Right renal cortex interstitium (tissue), 3 donors: ENCODE measurements around the gene AP3B1. TPM values are rescaled to one million over a fixed set of nuclear protein-coding genes. Genes with fewer than 3 reads are reported as not detected.
"Not testable (repeated sequence)": the region's sequence is repeated elsewhere in the genome, so short reads cannot be mapped to it uniquely, and the experiment has no call there.

ENCODE experiments used
- DNase-seq, 3 donors: peaks; one replicate each; pipeline ENCODE4 v3.0.0-alpha.2; 2013; ENCODE audit warnings: low read depth in 3 of 3, low spot score in 2 of 3
- polyA plus RNA-seq, 3 donors: library from polyadenylated mRNA; unstranded; fragments of 120-200 nt; gene quantifications; one replicate each; pipeline ENCODE4 v1.2.1, GENCODE V29; 2013; ENCODE audit not compliant: insufficient read length in 3 of 3

AP3B1 gene
- polyA plus RNA-seq, 3 donors = 77.2 to 84.1 (median 83.4) TPM

DNA sequence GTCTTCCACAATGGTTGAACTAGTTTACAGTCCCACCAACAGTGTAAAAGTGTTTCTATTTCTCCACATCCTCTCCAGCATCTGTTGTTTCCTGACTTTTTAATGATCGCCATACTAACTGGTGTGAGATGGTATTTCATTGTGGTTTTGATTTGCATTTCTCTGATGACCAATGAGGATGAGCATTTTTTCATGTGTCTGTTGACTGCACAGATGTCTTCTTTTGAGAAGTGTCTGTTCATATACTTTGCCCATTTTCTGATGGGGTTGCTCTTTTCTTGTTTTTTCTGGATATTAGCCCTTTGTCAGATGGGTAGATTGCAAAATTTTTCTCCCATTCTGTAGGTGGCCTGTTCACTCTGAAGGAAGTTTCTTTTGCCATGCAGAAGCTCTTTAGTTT lies 124.2 kb downstream of the AP3B1 start:
- DNase-seq = not testable (repeated sequence)

DNA sequence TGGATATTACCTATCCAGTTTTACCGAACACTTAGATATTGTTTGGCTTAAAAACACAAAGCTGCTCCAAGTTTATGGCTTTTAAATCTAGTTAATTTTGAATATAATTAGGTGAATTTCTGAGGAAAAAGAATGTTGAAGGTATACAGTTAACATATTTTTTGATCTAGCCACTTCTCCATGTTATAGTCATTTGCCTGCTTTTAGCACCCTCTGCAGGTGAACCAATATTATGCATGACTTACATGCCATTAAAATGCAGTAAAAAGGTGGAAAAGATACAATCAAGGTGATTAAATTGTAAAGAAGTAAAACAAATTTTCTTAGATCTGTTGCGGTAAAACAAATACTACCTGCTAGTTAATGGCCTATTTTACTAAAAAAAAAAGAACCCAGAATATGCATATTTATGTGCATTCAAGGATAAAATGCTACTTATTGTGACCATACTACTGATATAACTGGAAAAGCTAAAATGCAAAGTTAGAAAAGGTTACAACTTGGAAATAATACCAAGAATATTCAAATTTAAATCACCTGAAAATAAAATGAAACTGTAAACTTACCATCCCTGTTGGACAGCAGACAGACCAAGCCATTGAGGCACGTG lies 132.1 kb downstream of the AP3B1 start:
- peak in 1 of 3 donors; percentile 4 for DNase-seq

DNA sequence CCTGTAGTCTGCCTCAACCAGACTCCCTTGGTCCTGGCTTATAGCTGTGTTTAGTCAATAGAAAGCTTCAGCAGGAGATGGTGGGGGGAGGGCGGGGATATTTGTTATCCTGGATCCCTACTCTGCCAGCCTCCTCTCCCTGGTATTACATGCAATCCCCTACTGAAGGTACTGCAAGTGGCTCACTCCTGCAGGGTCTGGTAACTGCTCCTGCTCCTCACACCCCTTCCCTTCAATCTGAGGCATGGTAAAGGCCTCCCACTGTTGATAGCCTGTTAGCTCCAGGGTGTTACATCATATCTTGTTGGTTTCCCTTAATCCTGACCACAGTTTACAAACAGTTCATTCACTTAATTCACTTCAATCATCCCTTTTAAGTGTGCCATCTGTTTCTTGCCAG lies 137.5 kb downstream of the AP3B1 start:
- DNase-seq = no peak

DNA sequence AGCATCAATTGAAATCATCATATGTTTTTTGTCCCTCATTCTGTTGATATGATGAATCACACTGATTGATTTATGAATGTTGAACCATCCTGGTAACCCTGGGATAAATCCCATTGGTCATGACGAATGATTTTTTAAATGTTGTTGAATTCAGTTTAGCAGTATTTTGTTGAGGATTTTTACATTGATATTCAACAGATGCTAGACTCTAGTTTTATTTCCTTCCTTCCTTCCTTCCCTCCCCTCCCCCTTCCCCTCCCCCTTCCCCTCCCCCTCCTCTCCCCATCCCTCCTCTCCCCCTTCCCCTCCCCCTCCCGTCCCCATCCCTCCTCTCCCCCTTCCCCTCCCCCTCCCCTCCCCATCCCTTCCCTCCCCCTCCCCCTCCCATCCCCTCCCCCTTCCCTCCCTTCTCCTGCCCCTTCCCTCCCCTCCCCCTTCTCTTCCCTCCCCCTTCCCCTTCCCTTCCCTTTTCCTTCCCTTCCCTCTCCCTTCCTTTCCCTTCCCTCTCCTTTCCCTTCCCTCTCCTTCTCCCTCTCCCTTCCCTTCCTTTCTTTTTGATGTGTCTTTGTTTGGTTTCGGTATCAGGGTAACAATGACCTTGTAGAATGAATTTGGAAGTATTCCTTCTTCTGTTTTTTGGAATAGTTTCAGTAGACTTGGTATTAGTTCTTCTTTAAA lies 142.8 kb downstream of the AP3B1 start:
- no peak for DNase-seq

DNA sequence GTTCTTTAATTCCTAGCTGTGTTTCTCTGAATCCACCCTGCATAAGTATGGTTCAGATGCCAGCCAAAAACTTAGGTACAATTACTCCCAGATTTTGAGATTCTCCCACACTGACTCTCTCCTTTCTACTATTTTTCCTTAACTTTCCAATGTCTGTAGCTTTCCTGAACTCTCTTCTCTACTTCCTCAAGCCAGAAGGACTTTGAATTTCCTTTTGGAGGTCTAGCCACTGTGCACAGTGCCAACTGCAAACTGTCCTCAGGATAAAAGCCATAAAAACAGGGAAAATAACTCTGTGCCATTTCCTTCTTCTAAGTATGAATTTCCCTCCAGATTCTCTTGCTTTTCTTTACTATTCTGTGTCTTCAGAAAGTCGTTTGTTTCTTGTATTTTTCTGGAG lies 157.2 kb downstream of the AP3B1 start:
- DNase-seq = no peak

DNA sequence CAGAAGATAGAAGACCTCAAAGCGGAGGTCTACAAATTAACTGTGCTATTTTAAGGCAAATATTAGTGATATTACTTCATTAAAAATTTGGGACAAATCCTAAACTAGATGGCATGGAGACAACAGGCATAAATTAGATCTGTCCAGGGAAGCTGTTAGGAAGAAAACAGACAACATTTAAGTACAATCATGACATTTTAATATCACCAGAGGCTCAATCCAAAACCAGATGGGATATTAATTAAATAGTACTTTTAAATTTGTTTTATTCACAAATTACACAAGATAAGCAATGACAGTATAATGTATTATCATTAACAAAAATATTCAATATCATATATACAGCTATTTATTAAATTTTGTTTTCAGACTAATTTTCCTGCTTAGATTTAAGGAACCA lies 161.1 kb downstream of the AP3B1 start:
- DNase-seq = no peak

DNA sequence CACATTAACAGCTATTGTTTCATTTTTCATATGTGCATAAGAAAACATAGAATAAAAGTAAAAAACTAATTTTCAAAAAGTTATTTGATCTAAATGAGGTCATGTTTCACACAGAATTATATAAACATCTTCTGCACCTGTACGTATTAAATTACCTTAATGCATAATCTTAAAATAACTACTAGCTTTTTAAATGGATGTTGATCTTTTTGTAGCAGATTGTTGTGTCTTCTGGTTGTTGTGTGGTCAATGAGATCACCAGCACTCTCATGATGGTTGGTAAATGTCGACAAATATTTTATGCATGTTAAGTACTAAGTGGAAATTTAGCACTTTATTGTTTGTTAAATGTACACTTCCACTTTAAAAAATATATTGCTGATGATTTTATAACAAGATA lies 162.0 kb downstream of the AP3B1 start:
- DNase-seq = no peak

DNA sequence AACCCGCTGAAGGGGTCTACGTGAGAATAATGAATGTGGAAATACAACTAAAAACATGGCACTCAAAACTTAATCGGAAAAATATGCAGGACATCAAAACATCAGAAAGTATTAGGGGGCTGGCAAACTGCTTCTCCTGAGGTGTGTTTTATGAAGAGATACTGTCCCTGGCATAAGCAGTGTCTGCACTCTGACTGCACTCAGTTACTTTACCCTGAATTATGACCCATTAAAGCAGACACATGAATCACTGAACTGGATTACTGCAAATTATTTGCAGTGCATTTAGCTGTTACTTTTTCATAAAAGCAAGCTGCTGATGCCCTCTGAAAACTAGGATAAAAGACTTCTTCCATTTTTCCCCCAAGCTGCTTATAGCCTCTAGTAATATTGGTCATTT lies 164.9 kb downstream of the AP3B1 start:
- no peak for DNase-seq

DNA sequence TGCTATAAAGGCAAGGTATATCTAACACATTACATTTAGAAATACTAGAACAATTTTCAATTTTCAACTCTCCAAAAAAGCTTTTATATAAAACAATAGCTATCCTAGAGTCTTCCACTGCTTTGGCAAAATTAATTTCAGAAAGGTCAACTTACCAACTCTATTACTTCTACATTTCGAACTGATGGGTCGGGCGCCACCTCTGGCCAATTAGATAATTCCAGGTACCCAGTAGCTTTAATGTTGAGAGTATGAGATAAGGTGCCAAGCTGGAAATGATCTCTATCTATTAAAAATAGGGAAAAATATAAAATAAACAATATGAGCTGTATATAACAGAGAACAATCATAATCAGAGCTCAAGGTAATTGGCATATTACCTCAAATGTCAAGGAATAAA lies 166.6 kb downstream of the AP3B1 start:
- DNase-seq = no peak

DNA sequence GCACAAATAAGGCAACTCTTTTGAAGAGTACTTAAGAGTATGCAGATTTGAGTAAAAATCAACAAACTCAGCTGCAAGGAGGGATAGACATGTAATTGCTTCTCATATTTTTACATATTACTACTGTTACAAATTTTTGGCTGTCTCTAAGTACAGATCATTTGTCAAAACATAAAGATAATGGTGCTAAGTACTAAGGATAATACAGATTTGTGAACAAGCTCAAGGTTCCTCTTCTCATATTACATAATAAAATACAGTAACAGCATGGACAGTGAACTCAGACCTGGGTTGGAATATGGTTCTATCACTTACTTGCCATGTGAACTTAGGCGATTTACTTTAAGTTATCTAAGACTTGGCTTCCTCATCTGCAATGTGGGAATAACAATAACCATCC lies 168.0 kb downstream of the AP3B1 start:
- no peak for DNase-seq

DNA sequence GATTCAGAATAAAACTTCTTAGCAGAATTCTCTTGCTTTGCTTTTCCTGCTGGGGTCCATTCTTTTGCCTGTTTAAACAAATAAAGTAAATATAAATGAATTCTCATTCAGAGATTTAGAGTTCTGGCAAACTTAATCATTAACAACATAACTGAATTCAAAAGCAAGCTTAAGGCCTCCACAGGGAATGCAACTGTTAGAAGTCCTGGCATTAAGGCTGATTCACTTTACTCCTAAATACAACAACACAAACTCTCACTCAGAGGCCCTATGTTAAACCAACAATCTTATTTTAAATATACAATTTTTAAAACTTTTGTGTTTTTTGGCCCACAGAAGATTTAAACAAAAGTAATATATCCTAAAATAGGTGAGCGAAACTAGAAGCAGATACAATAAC lies 178.3 kb downstream of the AP3B1 start:
- no peak for DNase-seq

DNA sequence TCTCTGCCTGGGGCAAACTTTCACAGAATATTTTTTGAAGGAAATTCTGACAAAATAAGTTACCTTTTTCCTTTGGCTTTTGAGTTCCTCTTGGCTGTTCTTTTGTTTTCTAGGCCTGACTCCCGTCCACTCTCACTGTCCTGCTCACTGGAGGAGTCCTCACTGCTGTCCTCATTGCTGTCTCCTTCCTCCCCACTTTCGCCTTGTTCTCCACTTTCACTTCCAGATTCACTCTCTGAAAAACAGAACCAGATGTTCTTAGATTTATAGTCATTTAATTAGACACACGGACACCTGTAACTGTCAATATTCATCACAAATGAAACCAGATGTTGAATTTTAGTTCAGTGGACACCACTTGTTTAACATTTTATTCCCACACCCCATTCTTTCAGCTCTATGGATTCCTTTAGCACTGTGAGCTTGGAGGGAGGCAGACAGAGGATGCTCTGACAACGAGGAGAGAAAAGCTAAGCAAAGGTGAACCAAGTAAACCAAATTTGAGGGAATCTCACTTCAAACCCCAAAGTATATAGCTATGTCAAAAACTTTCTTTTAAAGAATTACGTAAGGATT lies 180.7 kb downstream of the AP3B1 start:
- DNase-seq = no peak

DNA sequence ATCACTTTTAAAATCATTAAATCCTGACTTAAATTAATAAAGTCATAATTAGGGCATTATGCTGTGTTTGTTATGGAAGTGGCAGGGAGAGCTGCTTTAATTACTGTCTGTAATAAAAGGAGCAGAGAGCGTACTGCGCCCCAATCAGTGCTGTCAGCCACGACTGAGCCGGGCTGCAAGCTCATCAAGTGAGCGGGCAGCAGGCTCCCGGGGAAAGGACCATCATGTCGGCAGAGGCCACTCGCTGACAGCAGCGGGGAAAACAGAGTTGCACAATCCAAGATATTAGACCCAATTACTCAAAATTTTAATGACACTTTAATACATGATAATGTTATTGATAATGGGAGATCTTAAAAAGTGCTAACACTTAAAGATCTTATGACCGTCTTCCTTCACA lies 181.6 kb downstream of the AP3B1 start:
- DNase-seq = no peak

DNA sequence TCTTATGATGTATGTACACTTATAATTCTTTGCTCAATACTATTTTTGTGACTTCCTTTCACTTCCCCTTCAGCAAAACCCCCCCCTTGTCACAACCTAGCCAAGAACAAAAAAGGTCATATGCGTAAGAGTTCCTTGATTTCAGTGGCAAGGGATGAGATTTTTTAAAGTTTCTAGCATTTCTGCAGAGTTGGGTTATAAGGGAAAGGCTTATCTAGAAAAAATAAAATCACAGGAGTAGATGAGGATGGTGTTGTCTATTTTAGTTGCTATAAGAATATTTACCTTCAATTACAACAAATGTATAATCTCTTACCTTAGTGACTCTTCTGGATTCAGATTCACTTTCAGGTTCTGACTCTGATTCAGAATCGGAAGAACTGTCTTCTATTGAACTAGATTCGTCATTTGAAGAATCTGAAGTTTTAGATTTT lies 184.6 kb downstream of the AP3B1 start:
- no peak for DNase-seq

DNA sequence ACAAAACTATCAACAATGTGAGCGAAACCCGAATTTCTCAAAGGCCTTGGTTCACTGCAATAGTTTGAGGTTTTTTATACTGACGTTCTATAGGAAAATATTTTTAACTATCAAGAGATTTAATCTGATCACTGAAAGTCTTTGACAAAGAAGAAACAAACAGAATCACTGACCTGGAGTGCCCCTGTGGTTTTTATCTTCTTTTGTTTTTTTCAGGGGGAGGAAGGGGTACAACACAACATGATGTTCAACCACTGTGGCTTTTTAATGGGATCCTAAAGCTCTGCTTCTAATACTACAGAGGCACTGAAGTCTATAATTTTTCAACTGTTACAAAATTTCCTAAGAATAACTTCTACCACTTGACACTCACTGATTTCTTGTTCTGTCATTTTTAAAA lies 185.9 kb downstream of the AP3B1 start:
- DNase-seq = no peak

DNA sequence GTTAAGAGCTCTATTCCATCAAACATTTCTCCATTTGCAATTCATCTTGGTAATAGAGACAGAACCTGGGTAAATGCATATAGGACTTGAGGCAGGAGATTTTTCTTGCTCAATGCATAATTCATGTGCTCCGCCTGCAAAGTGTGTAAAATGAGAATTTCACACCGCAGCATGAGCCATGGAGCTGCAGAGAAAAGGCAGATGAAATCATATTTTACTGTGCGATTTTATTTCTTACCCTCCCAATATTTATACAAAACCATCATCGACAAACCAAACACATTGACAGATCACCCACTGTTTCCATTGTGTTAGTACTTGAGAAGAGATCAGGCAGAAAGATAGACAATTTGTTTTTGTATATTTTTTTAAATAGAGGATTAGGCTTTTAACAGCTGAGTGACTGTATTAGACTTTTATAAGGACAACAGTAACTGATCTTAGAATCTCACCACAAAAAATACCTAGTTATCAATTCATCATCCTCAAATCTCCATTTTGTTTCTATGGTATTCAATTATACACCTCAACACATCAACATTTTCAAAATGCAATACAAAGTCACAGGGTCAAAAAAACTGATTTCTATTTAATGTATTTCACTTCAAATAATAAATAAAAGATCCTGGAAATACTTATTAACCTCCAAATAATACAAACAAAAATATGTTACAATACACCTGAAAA lies 191.1 kb downstream of the AP3B1 start:
- DNase-seq = no peak

DNA sequence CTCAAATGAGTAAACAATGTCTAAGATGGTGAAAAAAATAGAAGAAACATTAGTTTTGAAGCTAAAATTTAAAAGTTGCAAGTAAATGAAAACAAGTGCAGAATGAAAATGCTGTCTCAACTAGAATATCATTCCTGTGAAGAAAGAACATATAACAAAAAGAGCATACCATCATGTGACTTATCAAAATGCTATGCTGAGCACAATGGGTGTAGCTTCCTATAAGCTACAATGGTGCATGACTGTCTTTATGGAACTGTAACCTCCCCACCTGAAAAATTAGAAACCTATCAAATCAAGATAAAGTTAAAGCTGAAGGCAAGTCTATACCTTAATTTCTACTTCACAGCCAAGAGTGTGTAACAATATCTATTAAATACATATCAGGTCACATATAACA lies 192.0 kb downstream of the AP3B1 start:
- DNase-seq = no peak

DNA sequence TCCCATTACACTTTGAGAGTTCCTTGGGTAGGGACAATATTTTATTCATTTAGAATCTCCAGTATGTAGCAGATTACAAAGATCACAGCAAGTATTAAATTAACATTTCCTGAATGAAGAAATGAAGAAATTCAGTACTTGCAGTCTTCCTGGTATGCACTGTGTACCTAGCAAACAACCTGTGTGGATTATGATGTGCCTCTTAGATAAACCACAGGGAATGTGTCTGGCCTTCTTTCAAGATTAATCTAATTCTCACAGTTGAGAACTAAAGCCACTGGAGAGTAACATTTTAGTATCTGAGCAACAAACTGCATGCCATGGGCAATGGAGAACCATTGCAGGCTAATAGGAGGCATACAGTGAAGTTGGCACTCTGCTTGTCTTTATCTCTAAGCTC lies 199.4 kb downstream of the AP3B1 start:
- no peak for DNase-seq

DNA sequence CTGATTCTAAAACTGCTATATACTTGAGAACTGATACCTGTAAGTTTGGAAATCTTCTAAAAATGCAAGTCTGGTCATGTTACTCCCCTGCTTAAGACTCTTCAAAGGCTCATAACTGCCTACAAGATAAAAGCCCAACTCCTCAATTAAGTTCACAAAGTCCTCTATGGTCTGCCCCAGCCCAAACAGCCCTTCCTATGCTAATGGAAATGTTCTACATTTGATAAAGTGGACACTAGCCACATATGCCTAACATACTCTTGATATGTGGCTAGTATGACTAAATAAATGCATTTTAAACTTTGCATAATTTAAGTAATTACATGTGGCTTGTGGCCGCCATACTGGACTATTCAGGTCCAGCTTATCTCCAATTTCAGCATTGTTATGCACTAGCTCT lies 204.5 kb downstream of the AP3B1 start:
- no peak for DNase-seq

DNA sequence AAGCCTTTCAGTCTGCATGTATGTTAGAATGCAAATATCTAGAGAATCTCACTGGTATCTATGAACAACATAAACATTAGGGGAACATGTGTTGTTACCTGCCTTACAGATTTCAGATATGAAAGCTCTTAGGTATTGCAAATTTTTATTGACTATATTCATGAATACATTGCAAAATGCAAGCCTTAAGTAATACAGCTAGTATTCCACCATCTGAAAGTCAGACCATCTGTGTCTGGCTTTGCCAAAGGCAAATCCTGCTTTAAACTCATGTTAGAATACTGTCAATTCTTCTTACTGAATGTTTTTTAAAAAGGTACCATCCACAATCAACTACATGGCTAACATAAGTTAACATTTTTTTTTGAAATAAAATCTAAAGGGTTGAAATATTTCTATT lies 215.6 kb downstream of the AP3B1 start:
- DNase-seq = no peak

DNA sequence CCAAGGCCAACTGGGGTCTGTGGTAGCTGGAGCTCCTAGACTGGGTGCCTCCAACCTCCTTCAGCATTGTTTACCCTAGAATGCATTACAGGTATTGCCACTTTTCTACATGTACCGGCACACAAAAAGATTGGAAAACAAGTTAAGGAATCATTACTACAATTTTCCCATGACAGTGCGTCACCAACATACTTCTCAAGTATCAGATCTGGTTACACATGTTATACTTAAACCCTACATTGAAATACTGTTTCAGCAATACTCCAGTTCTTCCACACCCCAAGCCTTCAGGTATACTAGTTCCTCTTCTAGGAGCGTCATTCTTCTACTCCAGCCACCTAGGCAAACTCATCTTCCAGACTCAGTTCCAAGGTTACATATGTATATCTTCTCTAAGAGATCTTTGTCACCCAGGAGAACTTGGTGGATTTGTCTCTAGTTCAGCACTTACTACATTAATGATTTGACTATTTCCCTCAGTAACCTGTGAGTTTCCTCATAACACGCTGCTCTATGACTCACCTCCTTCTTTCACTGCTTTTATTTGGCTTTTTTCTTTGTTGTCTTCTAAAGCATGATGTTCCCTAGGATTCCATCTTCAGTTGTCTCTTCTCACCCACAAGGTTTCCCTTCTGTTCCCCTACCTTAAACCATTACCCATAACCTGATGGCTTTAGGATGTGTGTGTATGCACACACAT lies 217.0 kb downstream of the AP3B1 start:
- no peak for DNase-seq
